B cell (primary cell): ENCODE measurements around the gene RNF26.

Experiments used
- CTCF ChIP-seq: fragments of 200-600 bp; IDR thresholded peaks from one replicate; pipeline ENCODE4 v1.8.0; 2022; ENCODE audit warnings: antibody characterized with exemption, mild to moderate bottlenecking
- EZH2 ChIP-seq: IDR thresholded peaks from 2 replicates; pipeline ENCODE4 v1.6.1; 2012; ENCODE audit warnings: borderline replicate concordance, low read depth, mild to moderate bottlenecking, moderate library complexity, low read length; ENCODE audit not compliant: insufficient read depth, poor library complexity, severe bottlenecking

DNA sequence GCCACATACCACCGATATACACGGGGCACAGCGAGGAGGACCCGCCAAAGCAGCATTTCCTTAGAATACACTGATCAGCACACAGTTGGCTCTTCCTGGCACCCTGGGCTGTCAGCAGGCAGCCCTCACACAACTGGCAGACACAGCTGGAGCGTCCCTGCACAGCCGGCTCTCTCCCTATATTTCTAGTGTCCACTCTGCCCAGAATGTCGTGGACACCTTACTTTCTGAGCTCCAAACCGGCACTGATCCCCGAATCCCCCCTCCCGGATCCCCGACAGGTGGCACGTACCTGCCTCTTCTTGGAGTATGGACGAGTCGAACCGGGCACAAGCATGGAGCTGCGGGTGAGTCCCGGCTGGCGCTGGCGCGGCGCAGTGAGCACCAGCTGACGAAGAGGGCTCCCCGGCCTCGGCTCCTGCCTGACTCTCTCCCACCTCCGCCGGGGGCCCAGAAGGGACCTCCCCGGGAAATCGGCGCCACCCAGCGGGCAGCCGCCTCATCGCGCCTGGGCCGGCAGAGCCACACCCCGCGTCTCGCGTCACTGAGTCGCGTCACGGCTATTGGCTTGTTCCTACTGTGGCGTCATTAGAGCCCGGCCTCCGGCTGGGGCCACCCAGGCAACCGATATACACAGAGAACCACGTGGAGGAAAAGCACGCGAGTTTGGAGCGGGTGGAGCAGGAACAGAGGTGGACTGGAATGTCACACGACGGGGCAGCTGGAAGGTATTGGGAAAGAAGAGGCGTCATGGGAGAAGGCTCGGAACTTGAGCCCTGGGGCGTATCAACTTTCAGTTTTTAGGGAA is 47.1 kb downstream of the RNF26 start, which contains the start of gene USP2:
- TF ChIP-seq CTCF (peak; percentile 90), EZH2 (no peak)
